DOHH2 (cell line): ENCODE data around the gene CFAP58.

Source experiments
- CTCF ChIP-seq: fragments of 200-600 bp; sonication (generic); IDR thresholded peaks from one replicate; pipeline ENCODE4 v1.5.1; 2014; ENCODE audit warnings: antibody characterized with exemption, mild to moderate bottlenecking, low read depth, low read length; ENCODE audit not compliant: poor library complexity, severe bottlenecking
- EZH2phosphoT487 ChIP-seq: fragments of 200-600 bp; sonication (generic); IDR thresholded peaks from 2 replicates; pipeline ENCODE4 v1.6.1; 2017; ENCODE audit warnings: borderline replicate concordance, mild to moderate bottlenecking, antibody characterized with exemption, low read length, moderate library complexity, mixed read lengths

- TF ChIP-seq CTCF, result no peak
- TF ChIP-seq EZH2phosphoT487, result no peak
Measured at GRCh38 chr10:104304927-104305326, 48.7 kb upstream of the CFAP58 start.
